Hindlimb muscle (tissue), 1 donor: ENCODE measurements around the gene LGALS1. TPM values are rescaled to one million over a fixed set of nuclear protein-coding genes. Genes with fewer than 3 reads are reported as not detected.
A peak's percentile ranks its signal among the peaks of the same experiment; 100 is the strongest.
"Not testable (repeated sequence)": the region's sequence is repeated elsewhere in the genome, so short reads cannot be mapped to it uniquely, and the experiment has no call there.

Source experiments
- DNase-seq: peaks from one replicate; pipeline ENCODE4 v3.0.0-alpha.2; 2013
- polyA plus RNA-seq: library from polyadenylated mRNA; unstranded; fragments of 120-200 nt; gene quantifications from one replicate; pipeline ENCODE4 v1.2.1, GENCODE V29; 2013; ENCODE audit not compliant: insufficient read length

LGALS1 gene
- polyA plus RNA-seq, 1 donor, result 1,276 TPM

DNA sequence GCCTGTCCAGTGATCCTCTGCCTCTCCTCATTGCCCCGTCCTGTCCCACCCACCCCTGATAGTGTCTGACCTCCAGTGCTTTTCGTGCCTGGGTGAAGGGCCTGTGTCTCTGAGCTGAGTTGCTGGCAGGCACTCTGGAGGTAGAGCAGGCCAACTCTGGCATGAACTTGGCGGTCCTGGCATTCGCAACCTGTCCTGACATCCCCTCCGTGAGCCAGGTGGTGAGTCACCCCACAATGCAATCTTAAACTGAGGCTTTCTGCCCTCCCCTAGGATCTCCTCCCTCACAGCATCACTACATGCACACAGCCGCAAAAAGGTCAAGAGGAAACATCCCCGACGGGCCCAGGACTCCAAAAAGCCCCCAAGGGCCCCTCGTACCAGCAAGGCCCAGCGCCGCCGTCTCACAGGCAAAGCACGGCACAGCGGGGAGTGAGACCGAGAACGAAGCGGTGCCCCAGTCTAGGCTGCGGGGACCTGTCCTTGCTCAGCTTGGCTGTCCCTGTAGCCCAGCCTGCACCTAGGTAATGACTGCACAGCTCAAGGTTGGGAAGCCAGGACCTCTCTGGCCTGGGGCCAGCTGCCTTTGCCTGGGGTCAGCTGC, 15.6 kb downstream of the LGALS1 start:
- DNase-seq, result no peak

DNA sequence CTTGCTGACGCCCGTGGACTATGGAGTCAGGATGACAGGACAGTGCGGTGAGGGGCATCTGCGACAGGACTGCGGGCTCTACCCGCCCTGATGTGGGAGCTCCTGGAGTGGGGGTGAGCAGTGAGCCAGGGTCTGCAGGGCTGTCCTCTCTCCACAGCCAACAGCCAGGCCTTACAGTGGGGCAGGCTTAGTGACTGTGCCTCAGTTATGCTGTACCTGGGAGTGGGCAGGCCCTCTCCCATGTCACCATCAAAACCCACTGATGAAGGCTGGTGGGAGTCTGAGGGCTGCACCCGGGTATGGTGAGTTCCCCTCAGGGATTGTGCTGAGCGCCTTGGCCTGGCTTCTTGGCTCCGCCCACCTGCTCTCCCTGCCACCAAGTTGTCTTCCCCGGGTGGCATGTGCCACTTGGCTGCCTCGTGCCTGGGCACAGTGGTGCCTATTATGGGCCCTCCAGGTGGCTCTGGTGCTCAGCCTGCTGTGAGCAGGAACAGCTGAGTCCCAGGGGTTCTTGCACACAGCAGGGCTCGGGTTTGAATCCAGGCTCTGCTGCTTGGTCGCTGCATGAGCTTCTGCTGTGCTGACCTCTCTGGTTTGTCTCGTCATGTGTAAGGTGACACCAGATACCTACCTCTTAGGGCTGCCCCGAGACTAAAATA, 17.3 kb downstream of the LGALS1 start:
- no peak for DNase-seq

DNA sequence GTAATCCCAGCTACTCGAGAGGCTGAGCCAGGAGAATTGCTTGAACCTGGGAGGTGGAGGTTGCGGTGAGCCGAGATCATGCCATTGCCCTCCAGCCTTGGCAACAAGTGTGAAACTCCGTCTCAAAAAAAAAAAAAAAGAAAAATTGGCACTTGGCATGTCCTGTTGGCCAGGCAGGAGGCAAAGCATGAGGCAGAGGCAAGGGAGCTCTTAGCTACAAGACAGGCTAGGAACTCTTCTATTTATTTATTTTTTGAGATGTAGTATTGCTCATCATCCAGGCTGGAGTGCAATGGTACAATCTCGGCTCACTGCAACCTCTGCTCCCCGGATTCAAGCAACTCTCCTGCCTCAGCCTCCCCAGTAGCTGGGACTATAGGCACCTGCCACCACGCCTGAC, 18.7 kb downstream of the LGALS1 start:
- not testable (repeated sequence) for DNase-seq

DNA sequence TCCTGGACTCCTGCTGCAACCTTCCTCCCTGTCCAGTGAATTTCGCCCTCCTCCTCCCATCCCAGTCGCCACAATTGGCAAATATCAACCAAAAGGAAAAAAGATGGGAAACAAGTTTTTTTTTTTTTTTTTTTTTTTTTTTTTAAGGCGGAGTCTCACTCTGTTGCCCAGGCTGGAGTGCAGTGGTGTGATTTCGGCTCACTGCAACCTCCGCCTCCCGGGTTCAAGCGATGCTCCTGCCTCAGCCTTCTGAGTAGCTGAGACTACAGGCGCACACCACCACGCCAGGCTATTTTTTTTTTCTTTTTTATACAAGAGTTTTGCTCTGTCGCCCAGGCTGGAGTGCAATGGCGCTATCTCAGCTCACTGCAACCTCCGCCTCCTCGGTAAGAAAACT, 20.8 kb downstream of the LGALS1 start:
- not testable (repeated sequence) for DNase-seq

DNA sequence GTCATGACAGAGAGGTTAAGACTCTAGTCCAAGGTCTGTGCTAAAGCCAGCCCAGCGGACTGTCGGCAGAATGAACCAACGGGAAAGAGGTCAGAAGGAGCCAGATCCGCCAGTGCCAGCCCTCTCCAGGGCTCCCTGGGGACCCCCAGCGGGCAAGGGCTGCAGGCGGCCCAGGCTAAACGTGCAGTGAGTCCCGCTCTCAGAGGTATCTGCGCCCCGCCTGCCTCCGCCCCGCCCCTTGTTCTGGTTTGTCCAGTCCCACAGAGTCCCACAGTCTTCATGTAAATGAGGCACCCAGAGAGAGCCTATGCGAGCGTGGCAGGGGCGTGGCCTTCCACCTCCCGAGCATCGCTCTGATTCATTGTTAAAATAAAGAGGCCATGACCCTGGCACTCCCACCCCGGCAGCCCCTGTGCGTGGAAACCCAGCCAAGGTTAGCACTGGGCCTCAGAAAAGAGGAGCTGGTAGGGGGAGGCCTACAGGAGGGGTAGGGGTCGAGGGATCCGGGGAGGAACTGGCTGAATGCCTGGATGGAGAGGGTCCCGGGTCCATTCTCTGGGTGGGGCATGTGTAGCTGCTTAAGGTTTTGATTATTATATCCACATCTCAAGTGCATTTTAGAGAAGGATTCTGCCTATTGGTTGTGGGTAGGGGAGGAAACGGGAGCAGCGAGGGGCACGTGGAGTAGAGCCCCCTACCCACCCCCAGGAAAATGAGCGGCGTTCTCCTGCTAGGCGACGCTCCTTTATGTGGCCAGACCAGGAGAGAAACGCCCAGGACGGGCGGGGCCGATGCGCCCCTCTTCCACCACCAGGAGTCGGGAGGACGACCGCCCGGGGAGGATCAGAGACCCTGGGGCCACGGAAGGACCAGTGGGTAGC, 21.5 kb downstream of the LGALS1 start, which contains the start of gene TRIOBP:
Gene TRIOBP (plus strand): TSS at position 392 of the 881 bp plus-strand sequence. CDS start 4,318 bp downstream, outside the sequence.
- DNase-seq, result peak; percentile 89

DNA sequence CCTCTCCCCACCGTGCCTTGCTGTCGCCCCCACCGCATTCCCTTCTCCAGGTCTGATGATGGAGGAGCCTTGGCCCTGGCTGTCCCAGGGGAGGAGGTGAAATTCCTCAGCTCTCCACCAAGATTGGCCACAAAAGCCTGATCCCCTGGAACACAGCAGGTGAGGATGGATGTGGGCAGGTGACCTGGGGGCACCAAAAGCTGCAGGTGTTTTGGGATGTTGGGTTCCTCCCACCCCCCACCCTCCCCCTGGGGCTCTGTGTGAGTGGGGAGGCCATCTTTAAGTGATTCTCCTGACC, 22.1 kb downstream of the LGALS1 start:
- DNase-seq, result no peak

DNA sequence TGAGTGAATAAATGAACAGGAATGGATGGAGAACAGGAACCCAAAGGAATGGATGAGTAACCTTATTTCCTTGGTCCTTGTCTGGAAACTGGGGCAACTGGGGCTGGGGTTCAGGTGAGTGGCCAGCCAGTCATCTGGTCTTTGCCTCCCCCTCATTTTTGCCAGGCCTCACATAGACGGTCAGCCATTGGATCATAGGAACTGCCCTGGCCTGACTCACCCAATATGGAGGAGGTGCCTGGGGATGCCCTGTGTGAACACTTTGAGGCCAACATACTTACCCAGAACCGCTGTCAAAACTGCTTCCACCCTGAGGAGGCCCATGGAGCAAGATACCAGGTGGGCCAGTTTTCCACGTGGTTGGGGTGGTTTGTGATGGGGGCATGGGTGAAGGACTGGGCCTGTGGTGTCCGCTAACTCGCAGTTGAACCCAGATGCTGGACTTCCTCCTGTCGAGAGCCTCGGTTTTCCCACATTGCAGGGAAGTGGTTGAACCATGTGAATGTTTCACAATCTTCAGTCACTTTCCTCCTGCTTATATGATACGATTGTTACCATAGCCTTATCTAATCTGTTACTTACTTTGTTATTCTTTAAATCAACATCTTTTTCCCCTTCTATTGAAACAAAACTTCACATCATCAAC, 25.8 kb downstream of the LGALS1 start:
- DNase-seq, result no peak

DNA sequence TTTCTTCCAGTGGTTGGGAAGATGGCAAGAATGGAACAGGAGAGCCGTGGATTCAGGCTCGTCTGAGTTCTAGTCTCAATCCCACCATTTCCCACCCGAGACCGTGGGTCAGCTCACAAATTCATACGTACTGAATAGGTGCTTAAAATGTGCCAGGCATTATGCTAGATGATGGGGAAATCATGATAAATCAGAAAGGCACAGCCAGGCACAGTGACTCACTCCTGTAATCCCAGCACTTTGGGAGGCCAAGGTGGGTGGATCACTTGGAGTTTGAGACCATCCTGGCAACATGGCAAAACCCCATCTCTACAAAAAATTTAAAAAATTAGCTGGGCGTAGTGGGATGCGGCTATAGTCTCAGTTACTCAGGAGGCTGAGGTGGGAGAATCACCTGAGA, 28.5 kb downstream of the LGALS1 start:
- DNase-seq, result no peak

DNA sequence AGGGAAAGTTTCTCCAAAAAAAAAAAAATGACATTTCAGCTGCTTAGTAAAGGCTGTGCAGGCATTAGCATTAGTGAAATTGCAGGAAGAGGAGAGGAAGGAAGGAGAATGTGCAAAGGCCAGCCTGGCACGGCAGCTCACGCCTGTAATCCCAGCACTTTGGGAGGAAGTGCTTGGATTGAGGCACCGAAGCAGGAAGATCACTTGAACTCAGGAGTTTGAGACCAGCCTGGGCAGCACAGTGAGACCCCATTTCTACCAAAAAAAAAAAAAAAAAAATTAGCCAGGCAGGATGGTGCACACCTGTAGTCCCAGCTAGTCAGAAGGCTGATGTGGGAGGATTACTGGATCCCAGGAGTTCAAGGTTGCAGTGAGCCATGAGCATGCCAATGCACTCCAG, 29.2 kb downstream of the LGALS1 start:
- DNase-seq, result no peak

DNA sequence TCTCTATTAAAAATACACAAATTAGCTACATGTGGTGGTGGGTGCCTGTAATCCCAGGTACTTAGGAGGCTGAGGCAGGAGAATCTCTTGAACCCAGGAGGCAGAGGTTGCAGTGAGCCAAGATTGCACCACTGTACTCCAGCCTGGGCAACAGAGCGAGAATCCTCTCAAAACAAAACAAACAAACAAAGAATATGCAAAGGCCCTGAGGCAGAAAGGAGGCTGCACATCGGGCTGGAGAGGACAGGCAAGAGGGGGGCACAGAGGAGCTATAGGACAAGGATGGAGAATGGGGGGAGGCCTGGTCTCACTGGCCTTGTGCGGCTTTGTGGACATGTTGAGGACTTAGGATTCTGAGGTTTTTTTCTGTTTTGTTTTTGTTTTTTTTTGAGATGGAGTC, 29.8 kb downstream of the LGALS1 start:
- DNase-seq, result no peak

DNA sequence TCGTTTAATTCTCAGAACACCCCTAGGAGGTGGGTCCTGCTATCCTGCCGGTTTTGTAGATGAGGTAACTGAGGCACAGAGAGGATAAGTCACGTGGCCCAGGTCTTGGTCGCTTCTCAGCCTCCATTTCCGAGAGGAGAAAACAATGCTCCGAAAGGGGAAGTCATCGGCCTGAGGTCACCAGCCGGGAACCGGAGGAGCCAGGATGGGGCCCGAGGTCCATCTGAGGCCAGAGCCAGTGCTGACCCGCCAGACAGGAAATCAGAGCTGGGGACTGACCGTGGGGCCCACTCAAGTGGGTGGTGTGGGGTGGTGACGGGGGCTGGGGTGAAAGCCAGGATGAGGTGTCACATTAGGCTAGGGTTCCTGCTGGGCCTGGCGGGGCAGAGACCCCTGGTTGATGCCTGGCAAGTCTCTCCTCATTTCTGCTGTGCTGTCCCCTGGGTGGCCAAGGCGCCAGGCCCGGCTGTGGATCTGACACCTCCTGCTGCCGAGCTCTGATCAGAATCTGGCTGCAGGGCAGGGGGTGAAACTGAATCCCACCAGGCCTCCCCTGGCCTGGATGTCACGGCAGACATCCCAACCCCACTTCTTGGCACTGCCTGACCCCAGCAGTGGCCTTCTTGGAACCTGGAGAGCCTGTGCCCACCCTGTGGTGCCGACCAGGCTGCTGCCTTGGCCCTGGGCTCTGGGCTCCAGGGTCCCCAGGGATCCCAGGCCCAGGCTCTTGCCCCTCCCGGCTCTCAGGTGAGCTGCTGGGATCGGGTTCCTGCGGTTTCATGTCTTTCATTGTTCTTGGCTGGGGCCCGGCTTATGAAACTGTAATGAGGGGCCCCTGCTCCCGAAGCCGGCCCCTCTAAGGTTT, 33.4 kb downstream of the LGALS1 start:
- DNase-seq, result no peak

DNA sequence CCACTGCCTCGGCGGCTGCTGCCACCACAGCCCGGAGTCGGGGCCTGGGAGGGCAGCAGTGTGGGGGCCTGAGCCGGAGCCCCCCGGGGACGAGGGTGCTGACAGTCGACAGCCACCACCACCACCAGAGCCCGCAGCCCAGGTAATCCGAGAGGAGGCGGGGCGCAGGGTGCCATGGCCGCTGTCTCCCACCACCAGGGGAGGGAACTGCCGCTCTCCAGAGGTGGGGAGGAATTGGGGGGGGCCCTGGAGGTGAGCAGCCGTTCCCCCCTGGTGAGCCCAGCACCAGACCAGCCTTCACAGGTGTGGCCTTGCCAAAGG, 34.0 kb downstream of the LGALS1 start:
- DNase-seq, result no peak

DNA sequence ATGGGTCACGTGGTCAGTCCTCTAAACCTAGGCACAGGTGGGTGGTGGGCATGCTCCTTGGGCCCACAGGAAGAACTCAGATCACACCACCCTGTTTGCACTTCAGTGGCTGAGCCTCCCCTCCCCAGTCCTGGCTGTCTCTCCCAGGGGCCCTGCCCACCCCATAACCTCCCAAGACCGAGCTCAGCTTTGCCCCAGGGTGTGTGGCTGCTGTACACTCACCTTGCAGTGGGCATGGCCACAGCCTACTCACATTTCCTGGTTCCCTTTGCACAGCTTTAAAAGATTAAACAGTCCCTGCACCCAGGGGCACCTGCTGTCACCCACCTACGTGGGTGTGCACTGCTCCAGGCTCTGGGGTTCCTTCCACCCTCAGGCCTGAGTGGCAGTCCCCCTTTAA, 35.2 kb downstream of the LGALS1 start:
- DNase-seq, result no peak

DNA sequence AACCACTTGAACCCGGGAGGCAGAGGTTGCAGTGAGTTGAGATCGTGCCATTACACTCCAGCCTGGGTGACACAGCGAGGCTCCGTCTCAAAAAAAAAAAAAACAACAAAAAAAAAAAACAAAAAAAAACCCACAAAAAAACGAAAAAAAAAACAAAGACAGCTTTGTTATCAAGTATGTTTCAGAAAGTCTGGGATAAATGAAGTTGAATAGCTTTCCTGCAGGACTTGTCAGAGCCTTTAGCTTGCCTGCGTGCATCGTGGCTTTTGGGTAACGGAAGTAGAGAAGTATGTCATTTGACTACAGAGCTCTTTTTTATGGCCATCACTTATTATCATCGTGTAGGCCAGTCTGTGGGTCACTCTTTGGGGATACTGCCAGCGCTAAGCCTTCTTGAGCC, 36.1 kb downstream of the LGALS1 start:
- no peak for DNase-seq

DNA sequence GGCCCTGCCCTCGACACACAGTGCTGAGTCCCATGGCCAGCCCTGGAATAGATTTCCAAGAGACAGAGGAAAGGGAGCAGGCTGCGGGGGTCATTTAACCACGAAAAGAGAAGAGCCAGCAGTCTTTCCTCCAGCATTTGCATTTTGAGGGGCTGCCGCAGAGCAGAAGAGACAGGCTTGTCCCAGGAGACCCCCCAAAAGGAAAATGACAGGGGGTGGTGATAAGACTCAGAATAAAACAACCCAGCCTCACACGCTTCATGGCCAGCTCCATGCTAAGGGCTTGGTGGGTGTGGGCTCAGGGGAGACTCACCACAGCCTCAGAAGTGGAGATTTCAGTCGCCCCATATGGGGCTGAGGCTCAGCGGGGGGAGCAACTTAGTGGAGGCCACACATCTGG, 38.3 kb downstream of the LGALS1 start:
- no peak for DNase-seq

DNA sequence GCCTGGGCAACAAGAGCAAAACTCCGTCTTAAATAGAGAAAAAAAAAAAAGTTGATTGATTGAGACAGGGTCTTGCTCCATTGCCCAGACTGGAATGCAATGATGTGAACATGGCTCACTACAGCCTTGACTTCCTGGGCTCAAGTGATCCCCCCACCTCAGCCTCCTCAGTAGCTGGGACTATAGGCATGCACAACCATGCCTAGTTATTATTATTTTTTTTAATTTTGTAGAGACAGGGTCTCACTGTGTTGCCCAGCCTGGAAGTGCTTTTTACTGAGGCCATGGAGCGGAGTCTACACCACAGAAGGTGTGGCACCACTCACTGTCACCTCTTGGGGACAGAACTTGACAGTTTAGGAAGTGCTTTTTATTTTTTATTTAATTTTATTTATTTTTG, 39.2 kb downstream of the LGALS1 start:
- no peak for DNase-seq

DNA sequence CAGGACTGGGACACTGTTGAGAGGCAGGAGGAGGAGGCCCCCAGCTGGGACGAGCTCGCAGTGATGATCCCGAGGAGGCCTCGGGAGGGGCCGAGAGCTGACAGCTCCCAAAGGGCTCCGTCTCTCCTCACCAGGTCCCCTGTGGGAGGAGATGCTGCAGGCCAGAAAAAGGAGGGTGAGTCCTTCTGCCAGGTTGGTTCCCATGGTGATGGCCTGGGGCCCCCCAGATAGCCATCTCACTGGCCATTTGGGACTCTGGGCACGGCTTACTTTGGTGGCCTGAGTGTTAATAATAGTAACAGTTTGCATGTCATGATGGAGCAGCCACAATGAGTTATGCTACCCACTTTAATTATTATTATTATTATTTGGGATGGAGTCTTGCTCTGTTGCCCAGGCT, 40.3 kb downstream of the LGALS1 start:
- no peak for DNase-seq

DNA sequence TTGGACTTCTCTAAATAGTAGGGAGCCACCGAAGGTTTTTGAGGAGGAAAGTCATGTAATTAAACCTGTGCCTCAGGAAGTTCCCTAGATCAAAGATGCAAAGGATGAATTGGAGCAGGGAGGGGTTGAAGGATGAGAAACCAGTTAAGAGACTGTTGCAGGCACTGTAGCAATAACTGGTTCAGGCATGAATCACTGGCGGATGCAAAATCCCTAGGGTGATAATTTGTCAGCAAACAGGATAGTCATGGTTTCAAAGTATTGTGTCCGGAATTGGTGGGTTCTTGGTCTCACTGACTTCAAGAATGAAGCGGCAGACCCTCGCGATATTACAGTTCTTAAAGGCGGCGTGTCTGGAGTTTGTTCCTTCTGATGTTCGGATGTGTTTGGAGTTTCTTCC, 41.3 kb downstream of the LGALS1 start:
- DNase-seq, result no peak

DNA sequence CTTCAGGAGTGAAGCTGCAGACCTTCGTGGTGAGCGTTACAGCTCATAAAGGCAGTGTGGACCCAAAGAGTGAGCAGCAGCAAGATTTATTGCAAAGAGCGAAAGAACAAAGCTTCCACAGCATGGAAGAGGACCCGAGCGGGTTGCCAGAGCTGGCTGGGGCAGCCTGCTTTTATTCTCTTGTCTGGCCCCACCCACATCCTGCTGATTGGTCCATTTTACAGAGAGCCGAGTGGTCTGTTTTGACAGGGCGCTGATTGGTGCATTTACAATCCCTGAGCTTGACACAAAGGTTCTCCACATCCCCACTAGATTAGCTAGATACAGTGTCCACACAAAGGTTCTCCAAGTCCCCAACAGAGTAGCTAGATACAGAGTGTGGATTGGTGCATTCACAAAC, 41.8 kb downstream of the LGALS1 start:
- DNase-seq, result not testable (repeated sequence)

DNA sequence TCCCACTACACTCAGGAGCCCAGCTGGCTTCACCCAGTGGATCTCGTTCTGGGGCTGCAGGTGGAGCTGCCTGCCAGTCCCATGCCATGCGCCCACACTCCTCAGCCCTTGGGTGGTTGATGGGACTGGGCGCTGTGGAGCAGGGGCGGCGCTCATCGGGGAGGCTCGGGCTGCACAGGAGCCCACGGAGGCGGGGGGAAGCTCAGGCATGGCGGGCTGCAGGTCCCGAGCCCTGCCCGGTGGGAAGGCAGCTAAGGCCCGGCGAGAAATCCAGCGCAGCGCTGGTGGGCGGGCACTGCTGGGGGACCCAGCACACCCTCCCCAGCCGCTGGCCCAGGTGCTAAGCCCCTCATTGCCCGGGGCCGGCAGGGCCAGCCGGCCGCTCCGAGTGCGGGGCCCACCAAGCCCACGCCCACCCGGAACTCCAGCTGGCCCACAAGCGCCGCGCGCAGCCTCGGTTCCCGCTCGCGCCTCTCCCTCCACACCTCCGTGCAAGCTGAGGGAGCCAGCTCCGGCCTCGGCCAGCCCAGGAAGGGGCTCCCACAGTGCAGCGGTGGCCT, 42.4 kb downstream of the LGALS1 start:
- DNase-seq, result not testable (repeated sequence)

DNA sequence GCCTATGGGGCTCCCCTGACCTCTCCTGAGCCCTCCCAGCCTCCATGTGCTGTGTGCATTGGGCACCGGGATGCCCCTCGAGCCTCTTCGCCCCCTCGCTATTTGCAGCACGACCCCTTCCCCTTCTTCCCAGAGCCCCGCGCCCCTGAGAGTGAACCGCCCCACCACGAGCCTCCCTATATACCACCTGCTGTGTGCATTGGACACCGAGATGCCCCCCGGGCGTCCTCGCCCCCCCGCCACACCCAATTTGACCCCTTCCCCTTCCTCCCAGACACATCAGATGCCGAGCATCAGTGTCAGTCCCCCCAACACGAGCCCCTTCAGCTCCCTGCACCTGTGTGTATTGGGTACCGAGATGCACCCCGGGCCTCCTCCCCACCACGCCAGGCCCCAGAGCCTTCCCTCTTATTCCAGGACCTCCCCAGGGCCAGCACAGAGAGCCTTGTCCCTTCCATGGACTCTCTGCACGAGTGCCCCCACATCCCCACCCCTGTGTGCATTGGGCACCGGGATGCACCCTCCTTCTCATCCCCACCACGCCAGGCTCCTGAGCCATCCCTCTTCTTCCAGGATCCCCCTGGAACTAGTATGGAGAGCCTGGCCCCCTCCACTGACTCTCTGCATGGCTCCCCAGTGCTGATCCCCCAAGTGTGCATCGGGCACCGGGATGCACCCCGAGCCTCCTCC, 50.3 kb downstream of the LGALS1 start:
- DNase-seq, result no peak
